Measurements from ENCODE around the gene MLXIPL. TPM values are rescaled to one million over a fixed set of nuclear protein-coding genes. Genes with fewer than 3 reads are reported as not detected.

MLXIPL gene
- total RNA-seq, 2 experiments from 2014 or later: not detected

- Mint-ChIP-seq H3K36me3 (no peaks in the 10 kb centered on the region), H3K4me1 (peaks cover 4% of the 10 kb centered on the region), H3K27me3 (peaks cover 42% of the 10 kb centered on the region), H3K9me3 (ENCODE audit: low read depth) (no peaks in the 10 kb centered on the region), H3K4me3 (no peak overlapping the region), H3K27ac (no peak overlapping the region)
- DNase-seq (no peak), ATAC-seq (no peak)
- CTCF ChIA-PET: no interaction called here
Observed at GRCh38 chr7:73652541-73652949, 28.2 kb upstream of the MLXIPL start.

DNA sequence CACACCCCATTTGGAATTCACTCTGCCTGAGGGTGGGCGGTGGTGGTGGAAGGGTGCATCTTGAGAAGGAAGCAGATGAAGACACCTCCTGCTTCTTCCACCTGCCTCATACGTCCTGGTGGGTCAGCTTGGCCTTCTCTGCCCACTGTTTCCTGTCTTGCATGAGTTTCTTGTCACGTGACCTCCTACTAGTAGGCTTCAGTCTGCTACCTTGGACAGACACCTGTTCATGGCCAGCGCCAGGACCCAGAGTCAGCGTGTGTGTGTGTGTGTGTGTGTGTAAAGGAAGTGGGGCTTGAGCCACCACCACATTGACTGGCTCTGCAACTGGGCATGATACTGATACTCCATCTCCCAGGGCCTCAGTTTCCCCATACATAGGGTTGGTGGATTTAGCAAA, 26.2 kb upstream of the MLXIPL start:
- Mint-ChIP-seq H3K36me3 (no peaks in the 10 kb centered on the region), H3K9me3 (ENCODE audit: low read depth) (no peaks in the 10 kb centered on the region), H3K4me3 (no peak overlapping the region), H3K27ac (no peak overlapping the region), H3K4me1 (peaks cover 4% of the 10 kb centered on the region), H3K27me3 (peaks cover 56% of the 10 kb centered on the region)
- ATAC-seq: no peak
- CTCF ChIA-PET: no interaction called here
- no peak for DNase-seq

GRCh38 chr7:73649576-73649975, 25.3 kb upstream of the MLXIPL start:
- no peak for DNase-seq
- no peak for ATAC-seq
- CTCF ChIA-PET: no interaction called here
- no peaks in the 10 kb centered on the region for H3K9me3 Mint-ChIP-seq (ENCODE audit: low read depth)
- peaks cover 62% of the 10 kb centered on the region for H3K27me3 Mint-ChIP-seq
- H3K36me3 Mint-ChIP-seq: no peaks in the 10 kb centered on the region
- no peak overlapping the region for H3K27ac Mint-ChIP-seq
- H3K4me1 Mint-ChIP-seq: peaks cover 4% of the 10 kb centered on the region
- H3K4me3 Mint-ChIP-seq: no peak overlapping the region

GRCh38 chr7:73648593-73649332, 24.4 kb upstream of the MLXIPL start:
- no peak overlapping the region for H3K27ac Mint-ChIP-seq
- H3K4me3 Mint-ChIP-seq: no peak overlapping the region
- H3K9me3 Mint-ChIP-seq (ENCODE audit: low read depth): no peaks in the 10 kb centered on the region
- no peaks in the 10 kb centered on the region for H3K36me3 Mint-ChIP-seq
- peaks cover 4% of the 10 kb centered on the region for H3K4me1 Mint-ChIP-seq
- ATAC-seq (no peak), DNase-seq (no peak)
- CTCF ChIA-PET: no interaction called here
- H3K27me3 Mint-ChIP-seq: peaks cover 64% of the 10 kb centered on the region

- Mint-ChIP-seq H3K36me3 (no peaks in the 10 kb centered on the region), H3K4me1 (peaks cover 4% of the 10 kb centered on the region), H3K9me3 (ENCODE audit: low read depth) (no peaks in the 10 kb centered on the region), H3K27ac (no peak overlapping the region), H3K27me3 (peaks cover 66% of the 10 kb centered on the region), H3K4me3 (no peak overlapping the region)
- ATAC-seq: peak; percentile 79
- CTCF ChIA-PET: no interaction called here
- DNase-seq: no peak
Observed at GRCh38 chr7:73647725-73648592, 23.6 kb upstream of the MLXIPL start.

DNA sequence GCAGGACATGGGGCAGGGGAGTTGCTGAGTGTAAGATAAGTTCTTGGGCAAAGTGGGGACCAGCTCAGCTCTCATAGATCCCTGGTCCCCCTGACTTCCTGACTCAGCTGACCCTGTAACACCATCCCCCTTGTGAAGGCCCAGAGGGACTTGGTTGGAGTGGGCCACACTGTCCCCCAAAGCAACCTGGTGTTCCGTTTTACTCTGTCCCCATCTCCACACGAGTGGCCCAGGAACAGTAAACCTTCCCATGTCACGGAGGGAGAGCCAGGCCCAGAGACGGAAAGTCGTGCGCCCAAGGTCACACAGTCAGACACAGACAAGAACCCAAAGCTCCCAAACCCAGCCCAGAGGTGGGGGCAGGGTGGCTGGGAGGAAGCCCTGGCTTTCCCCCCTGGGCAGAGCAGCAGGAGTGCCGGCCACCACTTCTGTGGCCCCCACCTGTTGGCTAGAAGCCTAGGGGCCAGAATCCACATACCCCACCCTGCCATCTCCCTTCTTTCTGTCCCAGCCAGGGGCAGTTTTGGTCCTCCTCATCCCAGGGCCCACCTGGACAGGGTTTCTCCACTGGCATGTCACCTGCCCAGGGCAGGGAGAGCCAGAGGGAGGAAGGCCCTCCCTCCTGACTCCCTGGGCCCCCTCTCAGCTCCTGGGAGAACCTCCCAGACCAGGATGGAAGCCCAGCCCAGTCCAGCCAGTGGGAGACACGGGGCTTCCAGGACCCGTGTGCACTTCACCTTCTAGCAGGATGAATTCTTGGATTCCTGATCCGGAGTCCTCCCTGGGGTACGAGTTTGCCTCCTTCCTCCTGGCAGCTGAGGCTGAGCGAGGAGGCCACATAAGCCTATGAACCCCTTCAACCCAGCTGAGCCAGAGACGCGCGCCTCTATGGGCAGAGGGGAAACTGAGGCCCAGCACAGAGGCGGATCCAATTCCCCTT, 22.7 kb upstream of the MLXIPL start:
- Mint-ChIP-seq H3K27me3 (peaks cover 62% of the 10 kb centered on the region), H3K4me3 (no peak overlapping the region), H3K27ac (no peak overlapping the region), H3K4me1 (peaks cover 4% of the 10 kb centered on the region), H3K9me3 (ENCODE audit: low read depth) (no peaks in the 10 kb centered on the region), H3K36me3 (no peaks in the 10 kb centered on the region)
- ATAC-seq: peak; percentile 18
- CTCF ChIA-PET: interaction anchor here (1.1 to 1.6 kb wide), 2 partner anchors 40 to 78 kb away, joined by 3 to 7 read pairs; no protein-coding TSS in a partner anchor
- DNase-seq: no peak

DNA sequence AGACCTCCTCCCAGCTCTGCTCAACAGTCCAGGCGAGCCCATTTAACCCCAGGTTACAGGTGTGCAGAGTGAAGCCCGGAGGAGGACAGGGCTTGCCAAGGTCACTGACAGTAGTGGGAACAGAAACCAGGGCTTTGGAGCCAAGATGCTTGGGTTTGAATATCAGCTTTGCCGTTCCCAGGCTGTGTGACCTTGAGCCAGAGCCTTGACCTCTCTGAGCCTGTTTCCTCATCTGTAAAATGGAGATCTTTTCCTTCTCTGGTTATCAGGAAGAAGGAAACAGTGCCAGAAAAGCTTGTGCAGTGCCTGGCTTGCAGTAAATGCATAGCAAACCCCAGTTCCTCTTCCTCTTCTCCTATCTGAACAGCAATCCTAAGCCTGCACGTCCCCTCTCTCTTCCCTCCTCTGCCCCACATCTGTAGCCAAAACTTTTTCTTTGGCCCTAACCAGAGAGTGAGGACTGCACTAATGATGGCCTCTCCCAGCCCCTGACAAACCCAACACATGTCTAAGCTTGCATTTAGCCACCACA, 21.4 kb upstream of the MLXIPL start:
- no peak for DNase-seq
- peaks cover 3% of the 10 kb centered on the region for H3K9me3 Mint-ChIP-seq (ENCODE audit: low read depth)
- no peak for ATAC-seq
- CTCF ChIA-PET: interaction anchor here (1.1 to 3.2 kb wide), 3 partner anchors 39 to 80 kb away, joined by 3 to 14 read pairs (median 7); no protein-coding TSS in a partner anchor
- no peak overlapping the region for H3K27ac Mint-ChIP-seq
- peaks cover 57% of the 10 kb centered on the region for H3K27me3 Mint-ChIP-seq
- no peaks in the 10 kb centered on the region for H3K36me3 Mint-ChIP-seq
- no peak overlapping the region for H3K4me3 Mint-ChIP-seq
- peaks cover 4% of the 10 kb centered on the region for H3K4me1 Mint-ChIP-seq

GRCh38 chr7:73644688-73645286, 20.5 kb upstream of the MLXIPL start:
- Mint-ChIP-seq H3K4me3 (no peak overlapping the region), H3K27ac (no peak overlapping the region), H3K27me3 (peaks cover 51% of the 10 kb centered on the region), H3K9me3 (ENCODE audit: low read depth) (peaks cover 3% of the 10 kb centered on the region), H3K36me3 (no peaks in the 10 kb centered on the region), H3K4me1 (peaks cover 4% of the 10 kb centered on the region)
- CTCF ChIA-PET: interaction anchor here (3.2 kb wide), 1 partner anchor 38 kb away, joined by 14 read pairs; no protein-coding TSS in a partner anchor
- no peak for ATAC-seq
- DNase-seq: no peak

- H3K9me3 Mint-ChIP-seq (ENCODE audit: low read depth): peaks cover 3% of the 10 kb centered on the region
- CTCF ChIA-PET: interaction anchor here (0.6 to 3.2 kb wide), 2 partner anchors 27 to 36 kb away, joined by 3 to 14 read pairs; no protein-coding TSS in a partner anchor
- H3K4me3 Mint-ChIP-seq: no peak overlapping the region
- H3K4me1 Mint-ChIP-seq: no peaks in the 10 kb centered on the region
- H3K27me3 Mint-ChIP-seq: peaks cover 37% of the 10 kb centered on the region
- H3K27ac Mint-ChIP-seq: no peak overlapping the region
- no peak for ATAC-seq
- DNase-seq: no peak
- no peaks in the 10 kb centered on the region for H3K36me3 Mint-ChIP-seq
Observed at GRCh38 chr7:73642834-73643233, 18.5 kb upstream of the MLXIPL start.

DNA sequence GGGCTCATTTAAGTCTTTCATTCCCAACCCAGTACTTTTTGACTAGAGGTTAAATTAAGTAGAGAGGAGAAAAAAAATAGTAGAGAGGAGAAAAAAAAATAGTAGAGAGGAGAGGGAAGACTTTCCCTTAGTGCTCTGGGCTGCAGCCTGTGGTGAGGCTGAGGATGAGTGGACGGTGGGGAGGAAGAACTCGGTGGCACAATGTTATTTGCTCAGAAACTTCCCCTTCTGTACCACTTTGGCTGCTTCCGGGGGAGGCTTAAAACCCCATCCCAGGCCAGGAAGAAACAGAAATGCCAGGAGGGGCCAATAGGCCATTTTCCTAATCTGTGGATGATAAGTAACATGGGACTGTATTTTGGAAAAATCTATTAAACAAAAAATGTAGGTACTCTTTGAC, 14.6 kb upstream of the MLXIPL start:
- CTCF ChIA-PET: no interaction called here
- Mint-ChIP-seq H3K4me3 (no peak overlapping the region), H3K27ac (no peak overlapping the region), H3K27me3 (peaks cover 19% of the 10 kb centered on the region), H3K36me3 (no peaks in the 10 kb centered on the region), H3K9me3 (ENCODE audit: low read depth) (peaks cover 3% of the 10 kb centered on the region), H3K4me1 (no peaks in the 10 kb centered on the region)
- ATAC-seq (no peak), DNase-seq (no peak)

- no peaks in the 10 kb centered on the region for H3K9me3 Mint-ChIP-seq (ENCODE audit: low read depth)
- no peak overlapping the region for H3K27ac Mint-ChIP-seq
- H3K36me3 Mint-ChIP-seq: no peaks in the 10 kb centered on the region
- no peak for ATAC-seq
- H3K4me3 Mint-ChIP-seq: no peak overlapping the region
- peaks cover 35% of the 10 kb centered on the region for H3K27me3 Mint-ChIP-seq
- no peak for DNase-seq
- CTCF ChIA-PET: no interaction called here
- H3K4me1 Mint-ChIP-seq: no peaks in the 10 kb centered on the region
Observed at GRCh38 chr7:73635428-73636200, 11.3 kb upstream of the MLXIPL start.

DNA sequence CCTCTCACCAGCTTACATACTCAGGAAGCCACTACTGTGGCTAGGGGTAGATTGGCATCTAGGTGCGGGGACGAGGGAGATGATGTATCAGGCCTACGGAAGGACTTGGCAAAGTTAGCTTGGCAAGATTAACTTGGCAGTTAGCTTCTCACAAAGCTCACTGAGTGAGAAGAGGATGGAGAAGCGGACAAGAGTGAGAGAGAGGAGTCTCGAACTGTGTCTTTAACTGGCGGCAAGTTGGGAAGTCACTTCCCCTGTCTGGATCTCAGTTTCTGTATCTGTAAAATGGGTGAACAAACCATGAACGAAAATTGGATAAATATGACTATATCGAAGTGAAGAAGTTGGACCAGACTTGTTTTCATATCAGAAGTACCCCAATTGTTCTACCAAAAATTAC, 9.5 kb upstream of the MLXIPL start:
- Mint-ChIP-seq H3K4me1 (no peaks in the 10 kb centered on the region), H3K9me3 (ENCODE audit: low read depth) (no peaks in the 10 kb centered on the region), H3K36me3 (no peaks in the 10 kb centered on the region), H3K4me3 (no peak overlapping the region), H3K27me3 (peaks cover 39% of the 10 kb centered on the region), H3K27ac (no peak overlapping the region)
- DNase-seq (no peak), ATAC-seq (no peak)
- CTCF ChIA-PET: no interaction called here
